Nephron progenitor cell (in vitro differentiated cells): ENCODE measurements around the gene NECAB2.

ENCODE experiments used
- DNase-seq: peaks from one replicate; pipeline ENCODE4 v3.0.0; 2021
- H3K27ac Mint-ChIP-seq: 2 replicates; pipeline ENCODE4 v1.8.0; 2021; ENCODE audit warnings: mild to moderate bottlenecking, moderate library complexity, mixed read lengths
- H3K27me3 Mint-ChIP-seq: 2 replicates; pipeline ENCODE4 v1.8.0; 2021; ENCODE audit warnings: mild to moderate bottlenecking, low read depth, mixed read lengths; ENCODE audit not compliant: poor library complexity
- H3K36me3 Mint-ChIP-seq: 2 replicates; pipeline ENCODE4 v1.8.0; 2021; ENCODE audit warnings: low read depth, mixed read lengths
- H3K4me1 Mint-ChIP-seq: 2 replicates; pipeline ENCODE4 v1.8.0; 2021; ENCODE audit warnings: mixed read lengths
- H3K4me3 Mint-ChIP-seq: 2 replicates; pipeline ENCODE4 v1.8.0; 2021; ENCODE audit warnings: mild to moderate bottlenecking, moderate library complexity, mixed read lengths
- H3K9me3 Mint-ChIP-seq: 2 replicates; pipeline ENCODE4 v1.8.0; 2021; ENCODE audit warnings: mild to moderate bottlenecking, moderate library complexity, mixed read lengths
- CTCF ChIP-seq: fragments of 200-600 bp; sonication (generic); IDR thresholded peaks from 2 replicates; pipeline ENCODE4 v1.5.0; 2021; ENCODE audit warnings: antibody characterized with exemption

Gene NECAB2

GRCh38 chr16:83935005-83935857, 32.8 kb upstream of the NECAB2 start:
- Mint-ChIP-seq H3K36me3 (no peaks in the 10 kb centered on the region), H3K27me3 (peaks cover 5% of the 10 kb centered on the region), H3K4me1 (peaks cover 32% of the 10 kb centered on the region), H3K4me3 (no peak overlapping the region), H3K27ac (peak overlapping the region; percentile 25), H3K9me3 (no peaks in the 10 kb centered on the region)
- no peak for TF ChIP-seq CTCF
- no peak for DNase-seq

GRCh38 chr16:83935858-83936255, 32.2 kb upstream of the NECAB2 start:
- no peaks in the 10 kb centered on the region for H3K36me3 Mint-ChIP-seq
- H3K27me3 Mint-ChIP-seq: peaks cover 3% of the 10 kb centered on the region
- no peaks in the 10 kb centered on the region for H3K9me3 Mint-ChIP-seq
- no peak for DNase-seq
- no peak for TF ChIP-seq CTCF
- no peak overlapping the region for H3K27ac Mint-ChIP-seq
- no peak overlapping the region for H3K4me3 Mint-ChIP-seq
- peaks cover 35% of the 10 kb centered on the region for H3K4me1 Mint-ChIP-seq

GRCh38 chr16:83936581-83937165, 31.4 kb upstream of the NECAB2 start:
- peaks cover 38% of the 10 kb centered on the region for H3K4me1 Mint-ChIP-seq
- peak overlapping the region; percentile 73 for H3K27ac Mint-ChIP-seq
- H3K27me3 Mint-ChIP-seq: peaks cover 1% of the 10 kb centered on the region
- H3K4me3 Mint-ChIP-seq: no peak overlapping the region
- TF ChIP-seq CTCF: no peak
- H3K36me3 Mint-ChIP-seq: no peaks in the 10 kb centered on the region
- no peaks in the 10 kb centered on the region for H3K9me3 Mint-ChIP-seq
- DNase-seq: no peak

- no peak for DNase-seq
- Mint-ChIP-seq H3K4me1 (peaks cover 38% of the 10 kb centered on the region), H3K27ac (no peak overlapping the region), H3K27me3 (peaks cover 4% of the 10 kb centered on the region), H3K4me3 (no peak overlapping the region), H3K36me3 (no peaks in the 10 kb centered on the region), H3K9me3 (no peaks in the 10 kb centered on the region)
- TF ChIP-seq CTCF: no peak
Observed at GRCh38 chr16:83937267-83937666, 30.8 kb upstream of the NECAB2 start.

- no peak for TF ChIP-seq CTCF
- Mint-ChIP-seq H3K36me3 (no peaks in the 10 kb centered on the region), H3K4me3 (no peak overlapping the region), H3K4me1 (peaks cover 40% of the 10 kb centered on the region), H3K27ac (no peak overlapping the region), H3K9me3 (no peaks in the 10 kb centered on the region), H3K27me3 (peaks cover 4% of the 10 kb centered on the region)
- no peak for DNase-seq
Observed at GRCh38 chr16:83937922-83938885, 29.8 kb upstream of the NECAB2 start.
